ENCODE results near the gene FAM162A. TPM values are rescaled to one million over a fixed set of nuclear protein-coding genes. Genes with fewer than 3 reads are reported as not detected.

FAM162A gene
- total and polyA plus RNA-seq, 2 donors (not counting 3 experiments of a cell fraction or from before 2014, with no cell fraction given) = 12.6 to 23.4 TPM

DNA sequence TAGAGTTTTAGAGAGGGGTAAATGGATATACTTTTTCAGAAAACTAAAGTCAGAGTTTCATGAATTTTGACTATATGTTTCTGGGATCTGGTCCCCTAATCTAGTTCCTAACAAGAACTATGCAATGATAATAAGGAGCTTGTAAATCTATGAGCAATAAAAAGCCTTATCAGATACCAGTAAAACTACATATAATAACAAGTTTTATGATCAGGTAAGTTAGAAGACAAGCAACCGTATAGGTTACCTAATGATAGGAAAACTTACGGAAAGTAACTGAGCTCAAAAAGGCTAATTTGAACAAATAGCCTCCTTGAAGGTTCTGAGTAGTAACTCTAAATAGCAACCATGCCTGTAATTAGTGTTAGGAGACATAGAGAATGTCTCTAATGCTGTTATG, 22.0 kb upstream of the FAM162A start:
- H3K9me3 ChIP-seq (replicated peaks; ENCODE audit: control insufficient read depth, insufficient read depth, low read length) = no peaks in the 10 kb centered on the region
- H3K4me2 ChIP-seq (ENCODE audit: insufficient read depth, low read length) = no peak overlapping the region
- no TSS peak for BruUV-seq (replicated peaks)
- no peak for TF ChIP-seq JUN (IDR thresholded peaks at IDR 0.05; ENCODE audit: borderline replicate concordance, insufficient read depth, insufficient read length, low read depth)
- TF ChIP-seq, protein P1, sequence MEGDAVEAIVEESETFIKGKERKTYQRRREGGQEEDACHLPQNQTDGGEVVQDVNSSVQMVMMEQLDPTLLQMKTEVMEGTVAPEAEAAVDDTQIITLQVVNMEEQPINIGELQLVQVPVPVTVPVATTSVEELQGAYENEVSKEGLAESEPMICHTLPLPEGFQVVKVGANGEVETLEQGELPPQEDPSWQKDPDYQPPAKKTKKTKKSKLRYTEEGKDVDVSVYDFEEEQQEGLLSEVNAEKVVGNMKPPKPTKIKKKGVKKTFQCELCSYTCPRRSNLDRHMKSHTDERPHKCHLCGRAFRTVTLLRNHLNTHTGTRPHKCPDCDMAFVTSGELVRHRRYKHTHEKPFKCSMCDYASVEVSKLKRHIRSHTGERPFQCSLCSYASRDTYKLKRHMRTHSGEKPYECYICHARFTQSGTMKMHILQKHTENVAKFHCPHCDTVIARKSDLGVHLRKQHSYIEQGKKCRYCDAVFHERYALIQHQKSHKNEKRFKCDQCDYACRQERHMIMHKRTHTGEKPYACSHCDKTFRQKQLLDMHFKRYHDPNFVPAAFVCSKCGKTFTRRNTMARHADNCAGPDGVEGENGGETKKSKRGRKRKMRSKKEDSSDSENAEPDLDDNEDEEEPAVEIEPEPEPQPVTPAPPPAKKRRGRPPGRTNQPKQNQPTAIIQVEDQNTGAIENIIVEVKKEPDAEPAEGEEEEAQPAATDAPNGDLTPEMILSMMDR (IDR thresholded peaks at IDR 0.05; ENCODE audit: extremely low read depth in 1 of 2, insufficient read depth in 1 of 2, low read depth in 1 of 2, low read length in 2 of 2) = no peak
- TF ChIP-seq POLR2A (IDR thresholded peaks at IDR 0.05; ENCODE audit: low read depth, low read length) = no peak
- TF ChIP-seq FOS (IDR thresholded peaks at IDR 0.05; ENCODE audit: borderline replicate concordance, insufficient read depth, low read length) = no peak
- no peak for TF ChIP-seq EZH2 (IDR thresholded peaks at IDR 0.05; ENCODE audit: borderline replicate concordance, low read depth, low read length, severe bottlenecking)
- TF ChIP-seq, protein P2, sequence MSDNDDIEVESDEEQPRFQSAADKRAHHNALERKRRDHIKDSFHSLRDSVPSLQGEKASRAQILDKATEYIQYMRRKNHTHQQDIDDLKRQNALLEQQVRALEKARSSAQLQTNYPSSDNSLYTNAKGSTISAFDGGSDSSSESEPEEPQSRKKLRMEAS (IDR thresholded peaks at IDR 0.05; ENCODE audit: insufficient read depth, insufficient read length) = no peak
- TF ChIP-seq POLR2AphosphoS5 (IDR thresholded peaks at IDR 0.05; ENCODE audit: insufficient read depth, low read depth, low read length) = no peak
- no peak for TF ChIP-seq GATA2 (IDR thresholded peaks at IDR 0.05; ENCODE audit: insufficient read depth, insufficient read length, low read depth, low read length)
- no peak for TF ChIP-seq MYC (IDR thresholded peaks at IDR 0.05; ENCODE audit: low read depth, low read length)
- no peak overlapping the region for H3K4me3 ChIP-seq (replicated peaks in 1 of 3; ENCODE audit: insufficient read depth in 1 of 3, low read depth in 1 of 3, low read length in 3 of 3)
- H3K36me3 ChIP-seq (ENCODE audit: control insufficient read depth in 2 of 2, extremely low read depth in 1 of 2, insufficient read depth in 2 of 2, low read length in 2 of 2) = peaks cover 3 to 7% of the 10 kb centered on the region in 2 experiments
- H3K9ac ChIP-seq (replicated peaks; ENCODE audit: extremely low read depth, insufficient read depth, low read length) = no peak overlapping the region
- ChIA-PET CTCF (interaction anchor here (1.2 kb wide), 1 partner anchor 12 kb away, joined by 3 read pairs; no protein-coding TSS in a partner anchor), POLR2A (no interaction called here)
- H3K27ac ChIP-seq (ENCODE audit: insufficient read depth, low read depth, low read length) = no peak overlapping the region
- H3K9me1 ChIP-seq (replicated peaks; ENCODE audit: control insufficient read depth, extremely low read depth, insufficient read depth, low read length) = no peaks in the 10 kb centered on the region
- FAIRE-seq = no peak
- H2AFZ ChIP-seq (ENCODE audit: low read depth, low read length) = no peak overlapping the region
- no peaks in the 10 kb centered on the region for H3K79me2 ChIP-seq (ENCODE audit: control insufficient read depth, insufficient read depth, low read length)
- H4K20me1 ChIP-seq (replicated peaks; ENCODE audit: control insufficient read depth, extremely low read depth, insufficient read depth, low read length) = no peaks in the 10 kb centered on the region
- no peaks in the 10 kb centered on the region for H3K4me1 ChIP-seq (ENCODE audit: control insufficient read depth, extremely low read depth, insufficient read depth, low read length)
- no peak for DNase-seq (ENCODE audit: low read depth, low spot score)
- dilution Hi-C loops (cut with MboI; ENCODE audit: extremely low pct_ligation_motif_present, low sequenced_read_pairs) (no loop called here), intact Hi-C loops (cut with micrococcal nuclease) (no loop called here)
- H3K27me3 ChIP-seq (ENCODE audit: control insufficient read depth in 2 of 2, insufficient read depth in 2 of 2, low read length in 2 of 2) = no peaks in the 10 kb centered on the region

All from endothelial cell of umbilical vein (primary cell).